ENCODE results near the gene MAPK12. TPM values are rescaled to one million over a fixed set of nuclear protein-coding genes. Genes with fewer than 3 reads are reported as not detected.
"Not testable (repeated sequence)": the region's sequence is repeated elsewhere in the genome, so short reads cannot be mapped to it uniquely, and the experiment has no call there.

The MAPK12 gene
- polyA plus RNA-seq, 1 donor = 29.1 TPM

DNA sequence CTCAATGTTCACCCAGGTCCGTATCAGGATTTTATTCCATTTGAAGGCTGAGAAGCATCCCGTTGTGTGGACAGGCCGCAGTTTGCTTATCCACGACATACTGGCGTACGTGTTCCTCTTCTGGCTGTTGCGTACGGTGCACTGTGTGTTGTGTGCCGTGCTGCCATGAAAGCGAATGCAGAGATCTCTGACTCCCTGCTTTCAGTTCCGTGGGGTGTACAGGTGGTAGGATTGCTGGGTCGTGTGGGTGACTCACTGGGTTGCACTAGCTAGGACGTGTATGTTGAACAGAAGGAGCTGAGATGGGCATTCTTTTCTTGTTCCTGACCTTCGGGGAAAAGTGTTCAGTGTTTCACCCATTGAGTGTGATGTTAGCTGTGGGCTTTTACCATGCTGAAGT, 50.3 kb downstream of the MAPK12 start:
- DNase-seq = no peak

DNA sequence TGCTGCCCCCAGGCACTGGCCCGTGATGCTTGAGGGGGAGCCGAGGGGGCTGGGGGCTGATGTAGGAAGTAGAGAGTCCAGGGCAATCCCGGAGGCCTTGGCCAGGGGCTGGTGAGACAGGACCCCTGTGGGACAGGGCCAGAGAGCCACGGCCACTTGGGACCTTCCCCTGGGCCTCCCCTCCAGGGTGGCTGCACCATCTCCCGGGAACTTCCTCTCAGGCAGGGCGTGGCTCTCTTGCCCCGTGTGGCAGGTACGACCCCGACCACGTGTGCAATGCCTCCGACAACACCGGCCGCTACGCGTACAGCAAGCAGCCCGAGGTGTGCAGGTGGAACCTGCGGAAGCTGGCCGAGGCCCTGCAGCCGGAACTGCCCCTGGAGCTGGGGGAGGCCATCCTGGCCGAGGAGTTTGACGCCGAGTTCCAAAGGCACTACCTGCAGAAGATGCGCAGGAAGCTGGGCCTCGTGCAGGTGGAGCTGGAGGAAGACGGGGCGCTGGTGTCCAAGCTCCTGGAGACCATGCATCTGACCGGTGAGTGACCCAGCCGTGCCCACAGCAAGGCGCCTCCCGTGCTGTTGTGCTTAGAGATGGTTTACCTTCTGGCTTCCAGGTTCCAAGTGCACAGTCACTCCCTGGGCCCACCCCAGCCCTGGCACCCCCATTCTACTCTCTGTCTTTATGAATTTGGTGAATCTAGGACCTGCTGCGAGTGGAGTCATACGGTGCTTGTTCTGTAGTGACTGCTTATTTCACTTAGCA, 50.9 kb downstream of the MAPK12 start:
- DNase-seq = no peak

DNA sequence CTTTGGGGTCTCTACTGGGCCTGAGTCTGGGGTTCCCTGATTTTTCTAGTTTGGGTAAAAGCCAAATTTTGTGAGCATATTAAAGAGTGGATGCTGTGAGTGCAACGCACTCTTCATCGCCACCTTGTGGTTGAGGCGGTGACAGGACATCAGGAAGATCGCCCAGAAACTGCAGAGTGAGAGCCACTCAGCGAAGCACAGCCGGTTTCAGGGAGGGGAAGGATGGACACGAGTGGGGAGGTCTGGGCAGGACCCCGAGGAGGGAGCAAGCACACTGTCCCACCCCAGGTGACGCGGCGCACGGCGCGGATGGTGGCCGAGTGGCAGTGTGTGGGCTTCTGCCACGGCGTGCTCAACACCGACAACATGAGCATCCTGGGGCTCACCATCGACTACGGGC, 51.6 kb downstream of the MAPK12 start:
- peak; percentile 62 for DNase-seq

DNA sequence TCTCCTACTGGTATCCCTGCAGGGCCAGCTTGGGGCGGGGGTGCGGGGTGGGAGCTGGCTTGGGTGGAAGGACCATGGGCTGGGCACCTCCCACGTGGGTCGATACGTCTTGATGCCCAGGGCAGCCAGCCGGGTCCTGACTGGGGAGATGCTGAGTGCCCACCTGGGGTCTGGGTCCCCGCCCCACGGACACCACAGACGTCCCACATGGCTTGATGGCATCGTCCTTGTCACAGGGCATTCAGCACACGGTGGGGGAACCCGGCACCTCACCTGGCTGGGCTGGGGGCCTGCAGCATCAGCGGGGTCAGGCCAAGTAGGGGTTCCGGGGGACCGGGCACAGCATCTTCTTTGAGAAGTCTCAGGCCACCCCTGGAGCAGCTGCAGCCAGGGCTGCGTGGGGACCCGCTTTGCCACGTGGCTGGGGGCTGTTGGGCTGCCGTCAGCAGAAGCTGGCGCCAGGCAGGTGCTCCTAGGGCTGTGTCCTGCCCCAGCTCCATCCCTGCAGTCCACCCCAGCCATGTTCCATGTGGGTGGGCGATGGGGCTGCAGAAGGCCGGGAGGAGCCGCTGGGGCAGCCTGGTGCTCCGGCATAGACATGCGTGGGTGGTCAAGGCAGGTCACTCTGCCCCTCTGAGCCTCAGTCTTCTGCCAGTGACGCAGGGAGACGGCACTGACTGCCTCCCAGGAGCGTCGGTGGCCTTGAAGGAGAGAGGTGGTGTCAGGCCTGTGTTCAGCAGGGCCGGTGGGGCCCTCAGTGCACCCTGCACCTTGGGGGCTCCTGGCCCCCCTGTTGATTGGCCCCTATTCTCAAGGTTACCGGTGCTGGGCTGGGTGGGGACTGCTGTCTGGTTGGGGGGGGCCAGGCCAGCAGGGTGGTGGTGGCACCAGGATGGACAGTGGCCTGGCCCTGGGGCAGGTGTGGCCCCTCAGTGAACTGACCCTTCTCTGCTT, 52.3 kb downstream of the MAPK12 start:
- DNase-seq = no peak

DNA sequence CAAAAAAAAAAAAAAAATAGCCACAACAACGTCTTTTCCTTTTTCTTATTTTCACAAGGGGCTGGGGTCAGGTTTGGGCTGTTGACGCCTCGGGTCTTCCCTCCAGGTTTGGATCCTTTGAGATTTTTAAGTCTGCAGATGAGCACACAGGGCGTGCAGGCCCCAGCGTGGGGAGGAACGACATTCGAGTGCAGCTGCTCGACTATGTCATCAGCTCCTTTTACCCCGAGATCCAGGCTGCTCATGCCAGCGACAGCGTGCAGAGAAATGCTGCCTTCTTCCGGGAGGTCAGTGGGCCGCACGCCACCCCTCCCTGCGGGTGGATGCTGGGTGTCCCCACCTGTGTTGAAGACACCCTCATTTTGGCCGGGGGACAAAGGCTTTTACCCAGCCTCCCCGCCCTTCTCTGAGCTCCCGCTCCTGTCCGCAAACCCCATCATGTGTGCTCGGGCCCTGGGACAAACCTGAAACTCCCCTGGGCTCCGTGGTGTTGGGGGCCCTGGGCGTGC, 53.0 kb downstream of the MAPK12 start:
- DNase-seq = no peak

DNA sequence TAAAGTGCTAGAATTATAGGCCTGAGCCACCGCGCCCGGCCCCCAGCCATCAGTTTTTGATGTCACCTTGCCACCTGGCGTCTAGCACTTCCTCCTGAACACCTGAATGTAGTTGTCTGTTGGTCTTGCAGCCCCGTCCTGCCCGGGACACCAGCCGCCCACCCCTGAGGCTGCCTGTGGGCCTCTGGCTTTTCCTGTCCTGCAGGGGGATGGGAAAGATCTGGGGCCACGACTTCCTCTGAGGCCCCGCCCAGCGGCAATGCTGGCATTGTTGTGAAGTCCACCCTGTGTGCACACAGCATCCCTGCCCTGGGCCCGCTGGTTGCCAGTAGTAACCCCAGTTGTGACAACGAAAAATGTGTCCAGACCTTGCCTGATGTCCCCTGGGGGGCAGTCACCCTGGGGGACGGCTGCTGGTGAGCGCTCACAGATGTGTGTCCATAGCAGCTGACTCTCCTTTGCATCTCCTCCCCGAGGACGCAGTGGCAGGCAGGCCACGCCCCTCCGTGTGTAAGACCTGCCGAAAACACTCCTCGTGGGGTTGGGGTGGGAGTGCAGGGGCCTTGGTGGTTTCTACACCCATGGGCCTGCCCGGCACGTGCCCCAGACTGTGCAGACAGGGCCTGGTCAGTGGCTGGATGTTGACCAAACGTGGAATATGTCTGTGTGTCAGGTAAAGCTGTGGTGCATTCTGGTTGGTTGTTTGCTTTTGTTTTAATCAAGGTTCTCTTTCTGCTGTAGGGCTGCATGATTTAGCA, 53.9 kb downstream of the MAPK12 start:
- DNase-seq = no peak

DNA sequence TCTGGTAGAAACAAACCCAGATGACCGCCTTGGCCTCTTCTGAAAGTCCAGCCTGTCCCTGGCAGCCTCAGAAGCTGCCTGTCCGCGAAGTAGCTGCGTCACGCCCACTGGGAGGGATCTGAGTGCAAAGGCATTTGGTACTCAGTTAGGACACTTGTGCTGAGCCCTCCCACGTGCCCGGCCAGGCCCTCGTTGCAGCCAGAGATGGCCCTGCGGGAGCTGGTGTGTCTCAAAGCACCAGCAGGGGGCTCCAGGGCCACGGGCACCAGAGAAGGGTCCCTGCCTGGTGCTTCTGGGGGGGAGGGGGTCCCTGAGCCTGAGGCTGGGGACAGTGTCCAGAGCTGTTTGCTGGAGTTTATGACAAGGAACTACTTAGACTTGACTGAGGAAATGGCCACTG, 54.9 kb downstream of the MAPK12 start:
- DNase-seq = no peak

DNA sequence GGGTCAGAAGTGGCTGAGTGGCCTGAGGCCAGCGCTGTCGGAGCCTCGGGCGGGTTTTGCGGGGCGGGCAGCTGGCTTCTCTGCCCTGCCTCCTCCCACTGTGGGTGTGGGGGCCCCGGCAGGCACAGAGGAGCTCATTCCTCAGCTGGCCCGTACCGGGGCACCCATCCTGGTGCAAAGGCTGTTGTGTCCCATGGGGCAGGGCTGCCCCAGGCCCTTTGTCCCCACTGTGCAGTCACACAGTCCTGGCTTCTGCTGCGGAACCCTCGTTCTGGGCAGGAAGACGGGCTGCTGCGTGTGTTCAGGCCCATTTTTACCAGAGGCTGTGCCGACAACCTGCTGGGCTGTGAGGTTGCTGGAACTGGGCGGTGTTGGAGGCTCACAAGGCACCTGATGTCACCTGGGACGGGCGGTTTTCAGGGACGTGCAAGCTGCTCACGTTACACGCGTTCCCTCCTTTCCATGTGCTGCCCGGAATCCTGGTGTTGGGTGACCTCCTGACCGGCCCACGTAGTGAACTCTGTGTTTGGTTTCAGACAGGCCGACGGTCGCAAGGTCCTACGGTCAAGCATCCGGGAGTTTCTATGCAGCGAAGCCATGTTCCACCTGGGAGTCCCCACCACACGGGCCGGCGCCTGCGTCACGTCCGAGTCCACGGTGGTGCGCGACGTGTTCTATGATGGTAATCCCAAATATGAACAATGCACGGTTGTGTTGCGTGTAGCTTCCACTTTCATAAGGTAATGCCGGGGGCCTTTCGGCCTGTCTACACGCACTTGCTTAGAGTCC, 55.5 kb downstream of the MAPK12 start:
- no peak for DNase-seq

DNA sequence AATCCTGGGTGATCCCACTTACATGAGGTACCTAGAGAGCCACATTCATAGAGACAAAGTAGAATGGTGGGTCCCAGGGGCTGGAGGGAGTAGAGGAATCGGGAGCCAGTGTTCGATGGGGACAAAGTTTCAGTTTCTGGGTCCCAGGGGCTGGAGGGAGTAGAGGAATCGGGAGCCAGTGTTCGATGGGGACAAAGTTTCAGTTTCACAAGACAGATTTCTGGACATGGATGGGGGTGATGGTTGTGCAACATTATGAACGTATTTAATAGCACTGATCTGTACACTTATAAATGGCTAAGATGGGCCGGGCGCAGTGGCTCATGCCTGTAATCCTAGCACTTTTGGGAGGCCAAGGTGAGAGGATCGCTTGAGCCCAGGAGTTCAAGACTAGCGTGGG, 56.5 kb downstream of the MAPK12 start:
- DNase-seq = not testable (repeated sequence)

DNA sequence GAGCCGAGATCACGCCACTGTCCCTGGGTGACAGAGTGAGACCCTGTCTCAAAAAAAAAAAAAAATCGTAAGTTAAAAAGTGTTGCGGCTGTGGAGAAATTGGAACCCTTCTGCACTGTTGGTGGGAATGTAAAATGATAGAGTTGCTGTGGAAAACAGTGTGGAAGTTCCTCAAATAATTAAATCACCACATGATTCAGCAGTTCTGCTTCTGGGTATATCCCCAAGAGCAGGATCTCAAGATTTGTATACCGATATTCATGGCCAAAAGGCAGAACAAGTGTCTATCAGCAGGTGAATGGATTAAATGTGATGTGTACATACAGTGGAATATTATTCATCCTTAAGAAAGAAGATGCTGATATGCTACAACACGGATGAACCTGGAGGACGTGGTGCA, 56.9 kb downstream of the MAPK12 start:
- no peak for DNase-seq

DNA sequence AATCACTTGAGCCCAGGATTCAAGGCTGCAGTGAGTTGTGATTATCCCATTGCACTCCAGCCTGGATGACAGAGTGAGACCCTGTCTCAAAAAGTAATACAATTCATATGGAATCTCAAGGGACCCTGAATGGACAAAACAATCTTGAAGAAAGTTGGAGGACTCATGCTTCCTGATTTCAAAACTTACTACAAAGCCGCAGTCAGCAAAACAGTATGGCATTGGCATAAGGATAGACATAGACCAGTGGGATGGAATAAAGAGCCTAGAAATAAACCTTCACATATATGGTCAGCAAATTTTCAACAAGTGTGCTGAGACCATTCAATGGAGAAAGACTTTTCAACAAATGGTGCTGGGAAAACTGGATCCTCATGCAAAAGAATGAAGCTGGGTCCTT, 58.2 kb downstream of the MAPK12 start:
- no peak for DNase-seq

Other genes starting within 250 kb of the MAPK12 start
- gene IL17REL, start 248.9 kb downstream of the MAPK12 start, polyA plus RNA-seq (ENCODE audit: insufficient read length) = not detected
- not detected for gene TTLL8, start 203.4 kb downstream of the MAPK12 start, polyA plus RNA-seq (ENCODE audit: insufficient read length)
- gene MLC1, start 176.3 kb downstream of the MAPK12 start, polyA plus RNA-seq (ENCODE audit: insufficient read length) = 1.3 TPM
- gene MOV10L1, start 171.7 kb downstream of the MAPK12 start, polyA plus RNA-seq (ENCODE audit: insufficient read length) = 0.58 TPM
- gene PANX2, start 91.0 kb downstream of the MAPK12 start, polyA plus RNA-seq (ENCODE audit: insufficient read length) = 0.14 TPM
- 23.3 TPM for gene TRABD, start 75.8 kb downstream of the MAPK12 start, polyA plus RNA-seq (ENCODE audit: insufficient read length)
- gene SELENOO, start 60.7 kb downstream of the MAPK12 start, polyA plus RNA-seq (ENCODE audit: insufficient read length) = 17.8 TPM
- 33.5 TPM for gene TUBGCP6, start 16.7 kb downstream of the MAPK12 start, polyA plus RNA-seq (ENCODE audit: insufficient read length)
- 20.5 TPM for gene HDAC10, start 10.4 kb downstream of the MAPK12 start, polyA plus RNA-seq (ENCODE audit: insufficient read length)
- gene MAPK11, start 8.7 kb upstream of the MAPK12 start, polyA plus RNA-seq (ENCODE audit: insufficient read length) = 7.4 TPM
- gene PLXNB2, start 46.0 kb upstream of the MAPK12 start, polyA plus RNA-seq (ENCODE audit: insufficient read length) = 109 TPM
- gene DENND6B, start 65.3 kb upstream of the MAPK12 start, polyA plus RNA-seq (ENCODE audit: insufficient read length) = 5.5 TPM
- 34.3 TPM for gene PPP6R2, start 81.6 kb upstream of the MAPK12 start, polyA plus RNA-seq (ENCODE audit: insufficient read length)
- 53.0 TPM for gene SBF1, start 213.4 kb upstream of the MAPK12 start, polyA plus RNA-seq (ENCODE audit: insufficient read length)
- 0.26 TPM for gene ADM2, start 219.9 kb upstream of the MAPK12 start, polyA plus RNA-seq (ENCODE audit: insufficient read length)
- not detected for gene MIOX, start 225.2 kb upstream of the MAPK12 start, polyA plus RNA-seq (ENCODE audit: insufficient read length)
- gene LMF2, start 246.0 kb upstream of the MAPK12 start, polyA plus RNA-seq (ENCODE audit: insufficient read length) = 42.2 TPM
- gene NCAPH2, start 246.5 kb upstream of the MAPK12 start, polyA plus RNA-seq (ENCODE audit: insufficient read length) = 36.3 TPM

Measured in hindlimb muscle (tissue), 1 donor.